ENCODE data around the gene PIGB.

PIGB gene

DNA sequence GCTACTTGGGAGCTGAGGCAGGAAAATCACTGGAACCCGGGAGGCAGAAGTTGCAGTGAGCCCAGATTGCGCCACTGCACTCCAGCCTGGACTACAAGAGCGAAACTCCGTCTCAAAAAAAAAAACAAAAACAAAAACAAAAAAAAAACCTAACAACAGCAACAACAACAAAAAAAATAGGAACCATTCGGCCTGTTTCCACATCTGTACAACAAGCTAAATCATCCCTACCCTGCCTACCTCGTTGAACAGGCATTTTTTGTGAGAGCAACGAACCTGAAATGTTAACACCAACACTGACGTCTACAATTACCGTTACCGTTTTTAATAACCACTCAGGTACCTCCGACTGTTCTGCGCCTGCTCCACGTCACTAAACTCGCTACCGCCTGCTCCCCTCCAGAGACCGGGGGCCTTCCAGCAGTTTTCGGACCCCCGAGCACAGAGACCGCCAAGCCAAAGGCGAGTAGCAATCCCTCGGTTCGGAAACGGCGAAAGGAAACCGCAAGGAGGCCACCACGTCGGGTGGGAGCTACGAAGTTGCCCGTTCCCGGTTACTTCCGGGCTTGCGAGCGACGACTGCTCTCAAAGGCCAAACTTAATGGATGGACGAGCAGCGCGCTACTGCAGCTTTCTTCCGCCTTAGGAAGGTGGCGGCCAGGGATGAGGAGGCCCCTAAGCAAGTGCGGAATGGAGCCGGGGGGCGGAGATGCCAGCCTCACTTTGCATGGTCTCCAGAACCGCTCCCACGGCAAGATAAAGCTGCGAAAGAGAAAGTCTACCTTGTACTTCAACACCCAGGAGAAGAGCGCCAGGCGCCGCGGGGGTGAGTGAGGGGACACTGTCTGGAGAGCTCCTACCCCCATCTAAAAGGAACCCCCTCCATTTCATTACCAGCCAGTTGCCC is at the start of gene PIGB, which contains the start of gene PIGBOS1:
TSS of gene PIGB (plus strand) at position 635 of the 907 bp plus-strand sequence. CDS start at position 664, 29 bp downstream.
TSS of gene PIGBOS1 (minus strand) at position 536 of the 907 bp plus-strand sequence. CDS start 1,331 bp downstream, outside the sequence.
- DNase-seq (ENCODE audit: low read depth), result peak; percentile 86
- TF ChIP-seq, protein P1, sequence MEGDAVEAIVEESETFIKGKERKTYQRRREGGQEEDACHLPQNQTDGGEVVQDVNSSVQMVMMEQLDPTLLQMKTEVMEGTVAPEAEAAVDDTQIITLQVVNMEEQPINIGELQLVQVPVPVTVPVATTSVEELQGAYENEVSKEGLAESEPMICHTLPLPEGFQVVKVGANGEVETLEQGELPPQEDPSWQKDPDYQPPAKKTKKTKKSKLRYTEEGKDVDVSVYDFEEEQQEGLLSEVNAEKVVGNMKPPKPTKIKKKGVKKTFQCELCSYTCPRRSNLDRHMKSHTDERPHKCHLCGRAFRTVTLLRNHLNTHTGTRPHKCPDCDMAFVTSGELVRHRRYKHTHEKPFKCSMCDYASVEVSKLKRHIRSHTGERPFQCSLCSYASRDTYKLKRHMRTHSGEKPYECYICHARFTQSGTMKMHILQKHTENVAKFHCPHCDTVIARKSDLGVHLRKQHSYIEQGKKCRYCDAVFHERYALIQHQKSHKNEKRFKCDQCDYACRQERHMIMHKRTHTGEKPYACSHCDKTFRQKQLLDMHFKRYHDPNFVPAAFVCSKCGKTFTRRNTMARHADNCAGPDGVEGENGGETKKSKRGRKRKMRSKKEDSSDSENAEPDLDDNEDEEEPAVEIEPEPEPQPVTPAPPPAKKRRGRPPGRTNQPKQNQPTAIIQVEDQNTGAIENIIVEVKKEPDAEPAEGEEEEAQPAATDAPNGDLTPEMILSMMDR (IDR thresholded peaks at IDR 0.05; ENCODE audit: low read depth, low read length, missing control alignments), result no peak
- H3K4me3 ChIP-seq (ENCODE audit: low read depth, low read length), result peak within 1 kb of the TSS; percentile 78

DNA sequence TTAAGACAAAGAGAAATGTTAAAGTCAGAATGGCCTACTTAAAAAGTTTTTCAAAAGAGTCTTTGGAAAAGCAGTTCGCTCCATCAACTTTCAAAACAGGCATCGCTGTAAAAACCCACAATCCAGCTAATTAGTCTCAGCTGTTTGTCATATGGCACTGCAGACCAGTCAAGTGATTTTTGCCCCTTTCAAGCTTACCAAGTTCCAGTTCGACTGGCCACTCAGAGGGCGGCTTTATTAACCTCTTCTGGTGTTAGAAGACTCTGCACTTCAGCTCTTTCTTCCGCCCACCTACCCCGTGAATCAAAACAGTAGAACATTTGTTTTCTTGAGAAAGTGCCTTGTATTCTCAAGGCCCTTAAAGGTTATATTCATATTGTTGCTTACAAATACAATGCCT is 48.7 kb upstream of the PIGB start:
- H3K4me3 ChIP-seq (ENCODE audit: low read depth, low read length), result no peak overlapping the region
- no peak for DNase-seq (ENCODE audit: low read depth)
- TF ChIP-seq, protein P1 (IDR thresholded peaks at IDR 0.05; ENCODE audit: low read depth, low read length, missing control alignments), result no peak

DNA sequence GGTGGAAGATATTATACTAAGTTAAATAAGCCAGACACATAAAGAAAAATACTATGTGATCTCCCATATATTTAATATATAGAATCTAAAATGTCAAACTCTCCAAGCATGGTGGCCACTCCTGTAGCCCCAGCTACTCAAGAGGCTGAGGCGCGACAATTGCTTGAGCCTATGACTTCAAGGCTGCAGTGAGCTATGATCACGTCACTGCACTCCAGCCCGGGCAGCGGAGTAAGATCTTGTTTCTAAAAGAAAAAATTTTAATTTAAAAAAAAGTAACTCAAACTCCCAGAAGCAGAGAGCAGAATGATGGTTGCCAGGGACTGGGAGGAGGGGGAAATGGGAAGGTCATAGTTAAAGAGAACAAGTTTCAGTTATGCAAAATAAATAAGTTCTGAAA is 42.7 kb upstream of the PIGB start:
- TF ChIP-seq, protein P1 (IDR thresholded peaks at IDR 0.05; ENCODE audit: low read depth, low read length, missing control alignments), result no peak
- no peak overlapping the region for H3K4me3 ChIP-seq (ENCODE audit: low read depth, low read length)
- DNase-seq (ENCODE audit: low read depth), result no peak

DNA sequence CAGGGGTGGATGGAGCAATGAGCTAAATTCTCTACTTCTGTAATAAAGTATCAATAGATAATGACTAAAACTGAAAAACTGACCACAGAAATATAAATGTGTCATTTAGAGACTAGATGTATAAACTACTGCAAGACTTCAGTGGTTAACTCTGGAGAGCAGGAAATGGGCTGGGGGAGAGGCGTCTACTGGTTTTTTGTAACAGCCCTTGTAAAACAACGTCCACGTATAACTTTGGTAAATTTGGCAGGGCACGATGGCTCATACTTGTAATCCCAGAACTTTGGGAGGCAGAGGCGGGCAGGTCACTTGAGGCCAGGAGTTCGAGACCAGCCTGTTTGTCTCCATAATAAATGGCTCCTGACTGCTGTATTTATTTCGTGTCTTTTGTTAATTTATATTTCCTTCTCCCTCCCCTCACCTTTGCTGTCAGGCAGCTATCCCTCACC is 41.9 kb upstream of the PIGB start:
- no peak overlapping the region for H3K4me3 ChIP-seq (ENCODE audit: low read depth, low read length)
- DNase-seq (ENCODE audit: low read depth), result peak; percentile 77
- TF ChIP-seq, protein P1 (IDR thresholded peaks at IDR 0.05; ENCODE audit: low read depth, low read length, missing control alignments), result no peak

DNA sequence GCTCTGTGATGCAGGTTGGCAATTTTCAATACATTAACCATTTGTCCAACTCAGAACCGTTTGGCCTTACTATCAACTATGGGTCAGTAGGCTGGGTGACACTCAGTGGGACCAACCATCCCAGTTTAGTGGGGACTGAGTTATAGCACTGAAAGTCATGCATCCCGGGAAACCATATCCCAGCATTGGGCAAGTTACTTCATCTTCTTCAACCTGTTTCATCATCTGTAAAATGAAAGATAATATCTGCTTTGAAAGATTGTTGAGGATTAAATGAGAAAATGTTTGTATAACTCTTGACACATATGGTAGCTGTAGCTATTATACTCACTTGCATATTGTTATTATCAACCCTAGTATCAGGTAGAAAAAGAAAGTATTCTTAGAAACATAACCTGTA is 41.3 kb upstream of the PIGB start:
- no peak for DNase-seq (ENCODE audit: low read depth)
- no peak overlapping the region for H3K4me3 ChIP-seq (ENCODE audit: low read depth, low read length)
- TF ChIP-seq, protein P1 (IDR thresholded peaks at IDR 0.05; ENCODE audit: low read depth, low read length, missing control alignments), result no peak

DNA sequence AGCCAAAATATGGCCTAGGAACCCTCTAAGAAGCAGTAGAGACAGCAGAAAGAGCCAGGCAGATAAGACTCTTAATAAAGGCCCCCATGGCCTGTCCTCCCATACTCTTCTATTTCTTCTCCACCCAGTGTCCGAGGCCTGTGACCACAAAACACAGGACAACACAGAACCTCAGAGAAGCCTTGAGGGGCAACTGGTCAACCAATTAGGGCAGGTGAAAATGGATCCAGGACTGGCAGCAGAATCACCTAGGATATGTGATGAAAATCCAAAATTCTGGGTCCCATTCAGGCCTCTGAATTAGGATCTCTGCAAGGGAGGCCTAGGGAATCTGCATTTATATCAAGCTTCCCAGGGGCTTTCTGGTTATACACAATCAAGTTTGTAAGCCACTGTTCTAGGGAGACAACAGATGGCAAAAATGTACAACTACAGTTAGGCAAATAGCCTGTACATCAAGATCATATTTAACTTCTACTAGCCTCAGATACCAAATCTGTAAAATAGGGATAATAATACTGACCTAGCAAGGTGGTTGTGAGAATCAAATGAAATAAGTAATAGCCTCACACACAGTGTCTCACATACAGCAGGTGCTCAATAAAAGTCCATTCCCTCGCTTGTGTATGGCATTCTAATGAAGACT is 39.8 kb upstream of the PIGB start:
- H3K4me3 ChIP-seq (ENCODE audit: low read depth, low read length), result no peak overlapping the region; the same call in 1 of the 2 replicates
- no peak for DNase-seq (ENCODE audit: low read depth)
- TF ChIP-seq, protein P1 (IDR thresholded peaks at IDR 0.05; ENCODE audit: low read depth, low read length, missing control alignments), result no peak
